Measurements from ENCODE around the gene BICRA.

BICRA gene
- long read RNA-seq = 0 reads

DNA sequence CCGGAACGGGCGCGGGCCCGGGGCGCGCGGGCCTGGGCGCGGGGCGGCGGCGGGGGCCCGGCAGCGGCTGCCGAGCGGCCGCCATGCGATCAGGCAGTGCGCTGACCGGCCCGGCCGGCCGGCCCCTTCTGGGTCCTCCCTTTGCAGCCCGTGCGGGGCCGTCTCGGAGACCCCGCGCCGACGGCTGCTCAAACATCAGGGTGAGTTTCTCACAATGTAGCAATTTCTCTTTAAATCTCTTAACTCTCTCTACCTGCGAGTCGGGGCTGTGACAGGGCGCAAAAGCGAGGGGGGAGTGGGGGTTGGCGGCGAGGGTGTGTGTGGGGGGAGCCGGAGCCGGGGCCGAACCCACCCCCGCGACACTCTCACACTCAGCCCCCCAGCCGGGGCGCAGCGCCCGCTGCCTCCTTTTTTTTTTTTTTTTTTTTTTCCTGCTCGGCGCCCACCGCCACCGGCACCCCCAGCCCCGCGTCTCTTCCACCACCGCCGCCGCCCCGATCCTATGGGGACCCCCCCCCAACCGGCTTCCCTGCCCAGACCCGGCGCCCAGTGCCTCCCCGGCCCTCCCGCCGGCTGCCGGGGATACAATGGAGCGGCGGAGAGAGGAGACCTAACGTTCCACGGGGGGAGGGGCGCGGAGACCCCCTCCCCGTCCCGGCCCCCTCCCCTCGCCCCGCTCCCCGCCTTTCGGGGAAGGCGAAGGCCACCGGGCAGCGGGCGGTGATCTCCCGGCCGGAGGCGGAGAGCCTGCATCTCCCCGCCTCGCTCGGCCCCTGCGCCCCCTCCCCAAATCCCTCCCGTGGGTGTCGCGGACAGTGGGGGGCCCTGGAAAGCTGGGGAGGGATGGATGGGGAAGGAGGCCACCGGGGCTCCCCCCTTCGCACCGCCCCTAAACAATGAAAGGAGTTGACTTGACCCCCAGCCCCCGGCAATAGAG is at the start of gene BICRA:
Gene BICRA, plus strand, starts transcription at position 166 of the 937 bp plus-strand sequence. CDS start 64,441 bp downstream, outside the sequence.
- peak within 1 kb of the TSS; percentile 88 for H3K27ac ChIP-seq (replicated peaks)
- TF ChIP-seq SPI1 (IDR thresholded peaks at IDR 0.05; ENCODE audit: borderline replicate concordance, low read depth) = no peak
- TF ChIP-seq, protein P1, sequence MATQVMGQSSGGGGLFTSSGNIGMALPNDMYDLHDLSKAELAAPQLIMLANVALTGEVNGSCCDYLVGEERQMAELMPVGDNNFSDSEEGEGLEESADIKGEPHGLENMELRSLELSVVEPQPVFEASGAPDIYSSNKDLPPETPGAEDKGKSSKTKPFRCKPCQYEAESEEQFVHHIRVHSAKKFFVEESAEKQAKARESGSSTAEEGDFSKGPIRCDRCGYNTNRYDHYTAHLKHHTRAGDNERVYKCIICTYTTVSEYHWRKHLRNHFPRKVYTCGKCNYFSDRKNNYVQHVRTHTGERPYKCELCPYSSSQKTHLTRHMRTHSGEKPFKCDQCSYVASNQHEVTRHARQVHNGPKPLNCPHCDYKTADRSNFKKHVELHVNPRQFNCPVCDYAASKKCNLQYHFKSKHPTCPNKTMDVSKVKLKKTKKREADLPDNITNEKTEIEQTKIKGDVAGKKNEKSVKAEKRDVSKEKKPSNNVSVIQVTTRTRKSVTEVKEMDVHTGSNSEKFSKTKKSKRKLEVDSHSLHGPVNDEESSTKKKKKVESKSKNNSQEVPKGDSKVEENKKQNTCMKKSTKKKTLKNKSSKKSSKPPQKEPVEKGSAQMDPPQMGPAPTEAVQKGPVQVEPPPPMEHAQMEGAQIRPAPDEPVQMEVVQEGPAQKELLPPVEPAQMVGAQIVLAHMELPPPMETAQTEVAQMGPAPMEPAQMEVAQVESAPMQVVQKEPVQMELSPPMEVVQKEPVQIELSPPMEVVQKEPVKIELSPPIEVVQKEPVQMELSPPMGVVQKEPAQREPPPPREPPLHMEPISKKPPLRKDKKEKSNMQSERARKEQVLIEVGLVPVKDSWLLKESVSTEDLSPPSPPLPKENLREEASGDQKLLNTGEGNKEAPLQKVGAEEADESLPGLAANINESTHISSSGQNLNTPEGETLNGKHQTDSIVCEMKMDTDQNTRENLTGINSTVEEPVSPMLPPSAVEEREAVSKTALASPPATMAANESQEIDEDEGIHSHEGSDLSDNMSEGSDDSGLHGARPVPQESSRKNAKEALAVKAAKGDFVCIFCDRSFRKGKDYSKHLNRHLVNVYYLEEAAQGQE (IDR thresholded peaks at IDR 0.05; ENCODE audit: insufficient replicate concordance, low read depth) = no peak
- TF ChIP-seq GABPA (IDR thresholded peaks at IDR 0.05; ENCODE audit: low read depth) = no peak
- TF ChIP-seq, protein P2, sequence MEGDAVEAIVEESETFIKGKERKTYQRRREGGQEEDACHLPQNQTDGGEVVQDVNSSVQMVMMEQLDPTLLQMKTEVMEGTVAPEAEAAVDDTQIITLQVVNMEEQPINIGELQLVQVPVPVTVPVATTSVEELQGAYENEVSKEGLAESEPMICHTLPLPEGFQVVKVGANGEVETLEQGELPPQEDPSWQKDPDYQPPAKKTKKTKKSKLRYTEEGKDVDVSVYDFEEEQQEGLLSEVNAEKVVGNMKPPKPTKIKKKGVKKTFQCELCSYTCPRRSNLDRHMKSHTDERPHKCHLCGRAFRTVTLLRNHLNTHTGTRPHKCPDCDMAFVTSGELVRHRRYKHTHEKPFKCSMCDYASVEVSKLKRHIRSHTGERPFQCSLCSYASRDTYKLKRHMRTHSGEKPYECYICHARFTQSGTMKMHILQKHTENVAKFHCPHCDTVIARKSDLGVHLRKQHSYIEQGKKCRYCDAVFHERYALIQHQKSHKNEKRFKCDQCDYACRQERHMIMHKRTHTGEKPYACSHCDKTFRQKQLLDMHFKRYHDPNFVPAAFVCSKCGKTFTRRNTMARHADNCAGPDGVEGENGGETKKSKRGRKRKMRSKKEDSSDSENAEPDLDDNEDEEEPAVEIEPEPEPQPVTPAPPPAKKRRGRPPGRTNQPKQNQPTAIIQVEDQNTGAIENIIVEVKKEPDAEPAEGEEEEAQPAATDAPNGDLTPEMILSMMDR (IDR thresholded peaks at IDR 0.05; ENCODE audit: insufficient read depth, low read length) = no peak
- no peak for TF ChIP-seq POLR2AphosphoS5 (IDR thresholded peaks at IDR 0.05; ENCODE audit: low read depth)
- no peaks in the 10 kb centered on the region for H3K27me3 ChIP-seq (ENCODE audit: insufficient read depth, poor library complexity, severe bottlenecking)
- DNase-seq (ENCODE audit: low read depth in 1 of 2, low spot score in 1 of 2) = peak; percentile 74 to 79
- peak within 1 kb of the TSS; percentile 93 for H3K4me3 ChIP-seq (replicated peaks; ENCODE audit: insufficient read depth, low read length)

DNA sequence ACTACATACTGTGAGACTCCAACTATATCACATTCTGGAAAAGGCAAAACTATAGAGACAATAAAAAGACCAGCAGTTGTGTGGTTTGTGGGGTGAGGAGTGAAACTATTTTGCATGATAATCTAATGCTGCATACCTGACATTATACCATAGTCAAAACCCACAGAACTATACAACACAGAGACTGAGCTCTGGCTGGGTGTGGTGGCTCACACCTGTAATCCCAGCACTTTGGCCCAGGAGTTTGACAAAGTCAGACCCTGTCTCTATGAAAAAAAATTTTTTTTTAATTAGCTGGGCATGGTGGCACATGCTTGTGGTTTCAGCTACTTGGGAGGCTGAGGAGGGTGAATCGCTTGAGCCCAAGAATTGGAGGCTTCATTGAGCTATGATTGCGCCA is 47.9 kb upstream of the BICRA start:
- Histone ChIP-seq H3K27me3 (ENCODE audit: insufficient read depth, poor library complexity, severe bottlenecking) (no peaks in the 10 kb centered on the region), H3K27ac (replicated peaks) (no peak overlapping the region), H3K4me3 (replicated peaks; ENCODE audit: insufficient read depth, low read length) (no peak overlapping the region)
- no peak for DNase-seq (ENCODE audit: low read depth in 1 of 2, low spot score in 1 of 2)
- TF ChIP-seq, protein P2 (IDR thresholded peaks at IDR 0.05; ENCODE audit: insufficient read depth, low read length) = no peak

DNA sequence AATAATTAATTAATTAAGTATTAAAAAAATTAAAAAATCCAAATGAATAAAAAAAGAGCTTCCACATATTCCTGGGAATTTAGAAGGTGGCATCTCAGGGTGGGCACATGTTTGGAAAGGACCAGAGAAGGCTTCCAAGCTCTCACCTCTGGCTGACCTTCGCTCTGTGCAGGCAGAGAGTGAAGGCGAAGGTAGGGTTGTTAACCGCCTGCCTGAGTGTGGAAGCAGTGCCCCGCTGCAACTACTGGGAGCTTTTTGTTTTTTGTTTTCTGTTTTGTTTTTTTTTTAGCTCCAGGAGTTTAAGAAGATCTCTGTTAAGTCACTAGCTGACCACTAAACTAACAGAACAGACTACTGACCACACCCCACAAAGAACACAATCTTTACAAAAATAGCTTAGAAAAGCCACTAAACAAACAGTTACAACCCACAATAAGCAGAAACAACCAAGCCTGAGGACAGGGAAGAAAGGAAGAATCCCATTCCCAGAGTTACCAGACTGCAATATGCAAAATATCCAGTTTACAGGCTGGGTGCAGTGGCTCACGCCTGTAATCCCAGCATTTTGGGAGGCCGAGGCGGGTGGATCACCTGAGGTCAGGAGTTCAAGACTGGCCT is 47.4 kb upstream of the BICRA start:
- Histone ChIP-seq H3K4me3 (replicated peaks; ENCODE audit: insufficient read depth, low read length) (no peak overlapping the region), H3K27me3 (ENCODE audit: insufficient read depth, poor library complexity, severe bottlenecking) (no peaks in the 10 kb centered on the region), H3K27ac (replicated peaks) (no peak overlapping the region)
- no peak for DNase-seq (ENCODE audit: low read depth in 1 of 2, low spot score in 1 of 2)
- TF ChIP-seq, protein P1 (IDR thresholded peaks at IDR 0.05; ENCODE audit: insufficient replicate concordance, low read depth) = no peak
- TF ChIP-seq SPI1 (IDR thresholded peaks at IDR 0.05; ENCODE audit: borderline replicate concordance, low read depth) = no peak
- no peak for TF ChIP-seq GABPA (IDR thresholded peaks at IDR 0.05; ENCODE audit: low read depth)
- TF ChIP-seq, protein P2 (IDR thresholded peaks at IDR 0.05; ENCODE audit: insufficient read depth, low read length) = no peak
- no peak for TF ChIP-seq POLR2AphosphoS5 (IDR thresholded peaks at IDR 0.05; ENCODE audit: low read depth)

Data from HL-60 (cell line).